ENCODE results near the gene DGAT2L6. TPM values are rescaled to one million over a fixed set of nuclear protein-coding genes. Genes with fewer than 3 reads are reported as not detected.

DGAT2L6 gene
- total and polyA plus RNA-seq, 12 donors = not detected

GRCh38 chrX:70254909-70255308, 77.6 kb downstream of the DGAT2L6 start:
- Histone ChIP-seq H3K27me3 (peaks cover 0 to 6% (median 0%) of the 10 kb centered on the region in 7 donors), H3K36me3 (no peaks in the 10 kb centered on the region), H3K9me3 (no peaks in the 10 kb centered on the region), H3K4me1 (no peaks in the 10 kb centered on the region), H3K27ac (no peak overlapping the region), H3K4me3 (no peak overlapping the region)
- intact Hi-C loops (cut with DNase I) = no loop called here
- DNase-seq (no peak), ATAC-seq (no peak)
- TF ChIP-seq, protein P1, sequence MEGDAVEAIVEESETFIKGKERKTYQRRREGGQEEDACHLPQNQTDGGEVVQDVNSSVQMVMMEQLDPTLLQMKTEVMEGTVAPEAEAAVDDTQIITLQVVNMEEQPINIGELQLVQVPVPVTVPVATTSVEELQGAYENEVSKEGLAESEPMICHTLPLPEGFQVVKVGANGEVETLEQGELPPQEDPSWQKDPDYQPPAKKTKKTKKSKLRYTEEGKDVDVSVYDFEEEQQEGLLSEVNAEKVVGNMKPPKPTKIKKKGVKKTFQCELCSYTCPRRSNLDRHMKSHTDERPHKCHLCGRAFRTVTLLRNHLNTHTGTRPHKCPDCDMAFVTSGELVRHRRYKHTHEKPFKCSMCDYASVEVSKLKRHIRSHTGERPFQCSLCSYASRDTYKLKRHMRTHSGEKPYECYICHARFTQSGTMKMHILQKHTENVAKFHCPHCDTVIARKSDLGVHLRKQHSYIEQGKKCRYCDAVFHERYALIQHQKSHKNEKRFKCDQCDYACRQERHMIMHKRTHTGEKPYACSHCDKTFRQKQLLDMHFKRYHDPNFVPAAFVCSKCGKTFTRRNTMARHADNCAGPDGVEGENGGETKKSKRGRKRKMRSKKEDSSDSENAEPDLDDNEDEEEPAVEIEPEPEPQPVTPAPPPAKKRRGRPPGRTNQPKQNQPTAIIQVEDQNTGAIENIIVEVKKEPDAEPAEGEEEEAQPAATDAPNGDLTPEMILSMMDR (IDR thresholded peaks at IDR 0.05) = no peak
- WGBS, 2 donors = 95 to 100% methylated on average over 3 of the region's 3 CpGs

Other genes with a start within 250 kb of the DGAT2L6 start
- gene AWAT2, start 127.5 kb upstream of the DGAT2L6 start, total RNA-seq = not detected
- gene AWAT2, start 127.5 kb upstream of the DGAT2L6 start, polyA plus RNA-seq = not detected
- gene OTUD6A, start 115.0 kb upstream of the DGAT2L6 start, total RNA-seq = not detected
- not detected for gene OTUD6A, start 115.0 kb upstream of the DGAT2L6 start, polyA plus RNA-seq
- 10 to 100 TPM; 39.6 to 57.8 (median 49.0) TPM for gene IGBP1, start 44.0 kb upstream of the DGAT2L6 start, total RNA-seq
- 10 to 100 TPM; 15.8 to 51.2 TPM for gene IGBP1, start 44.0 kb upstream of the DGAT2L6 start, polyA plus RNA-seq
- not detected for gene AWAT1, start 57.2 kb downstream of the DGAT2L6 start, total RNA-seq
- gene AWAT1, start 57.2 kb downstream of the DGAT2L6 start, polyA plus RNA-seq = not detected
- gene P2RY4, start 82.7 kb downstream of the DGAT2L6 start, total RNA-seq = under 1 TPM in 3 of 10 donors, not detected in 7; 0.16 to 0.35 (median 0.19) TPM
- under 1 TPM in 1 of 2 donors, not detected in 1; 0.03 TPM for gene P2RY4, start 82.7 kb downstream of the DGAT2L6 start, polyA plus RNA-seq
- gene ARR3, start 90.9 kb downstream of the DGAT2L6 start, total RNA-seq = not detected
- not detected for gene ARR3, start 90.9 kb downstream of the DGAT2L6 start, polyA plus RNA-seq
- gene RAB41, start 104.7 kb downstream of the DGAT2L6 start, total RNA-seq = not detected
- gene RAB41, start 104.7 kb downstream of the DGAT2L6 start, polyA plus RNA-seq = not detected
- 10 to 100 TPM; 35.2 to 45.5 (median 38.0) TPM for gene PDZD11, start 112.4 kb downstream of the DGAT2L6 start, total RNA-seq
- 10 to 100 TPM; 46.0 to 47.6 TPM for gene PDZD11, start 112.4 kb downstream of the DGAT2L6 start, polyA plus RNA-seq
- 1 to 10 TPM in 1 of 10 donors, under 1 TPM in 6, not detected in 3; 0.09 to 2.8 (median 0.28) TPM for gene KIF4A, start 112.6 kb downstream of the DGAT2L6 start, total RNA-seq
- under 1 TPM in 1 of 2 donors, not detected in 1; 0.07 TPM for gene KIF4A, start 112.6 kb downstream of the DGAT2L6 start, polyA plus RNA-seq
- gene GDPD2, start 245.8 kb downstream of the DGAT2L6 start, total RNA-seq = not detected
- not detected for gene GDPD2, start 245.8 kb downstream of the DGAT2L6 start, polyA plus RNA-seq

Data from heart right ventricle (tissue), 16 donors.